WI38 (cell line): ENCODE measurements around the gene CDC123.
"Not testable (repeated sequence)": the region's sequence is repeated elsewhere in the genome, so short reads cannot be mapped to it uniquely, and the experiment has no call there.

Experiments
- H3K4me3 ChIP-seq: 2 replicates; pipeline ENCODE4 v1.5.1; 2011; ENCODE audit warnings: low read depth, mild to moderate bottlenecking, control low read depth, low read length
- CTCF ChIP-seq: IDR thresholded peaks from 2 replicates; pipeline ENCODE4 v1.5.1; 2012; ENCODE audit warnings: low read depth, mild to moderate bottlenecking, control low read depth, low read length

The CDC123 gene

DNA sequence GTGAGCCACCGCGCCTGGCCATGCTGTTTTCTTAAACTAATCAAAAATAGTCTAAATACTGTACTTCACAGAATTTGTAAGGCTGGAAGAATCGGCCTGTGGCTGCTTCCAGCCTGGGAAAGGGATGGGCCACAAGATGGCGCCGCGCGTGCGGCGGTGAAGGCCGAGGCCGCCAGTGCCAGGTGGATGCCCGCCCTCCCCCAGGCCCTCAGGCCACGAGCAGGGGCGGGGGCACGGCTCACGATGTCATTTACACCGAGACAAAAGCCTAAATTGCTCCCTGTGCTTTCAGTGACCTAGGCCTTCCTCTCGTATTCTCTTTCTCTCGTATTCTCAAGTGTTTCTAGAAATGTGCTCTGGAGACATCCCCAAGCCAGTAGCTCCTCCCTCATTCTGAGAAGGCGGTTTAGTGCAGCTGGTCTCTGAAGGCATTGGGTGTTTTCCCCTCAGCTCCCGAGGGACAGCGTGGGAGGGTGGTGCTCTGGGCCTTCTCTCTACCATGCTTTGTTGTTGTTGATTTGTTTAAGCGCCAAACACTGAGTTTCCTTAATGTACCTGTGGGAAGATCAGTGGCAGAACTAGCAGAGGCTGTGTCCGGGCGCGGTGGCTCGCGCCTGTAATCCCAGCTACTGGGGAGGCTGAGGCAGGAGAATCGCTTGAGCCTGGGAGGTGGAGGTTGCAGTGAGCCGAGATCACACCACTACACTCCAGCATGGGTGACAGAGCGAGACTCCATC lies 68.4 kb downstream of the CDC123 start:
- H3K4me3 ChIP-seq, result peak overlapping the region; percentile 47

DNA sequence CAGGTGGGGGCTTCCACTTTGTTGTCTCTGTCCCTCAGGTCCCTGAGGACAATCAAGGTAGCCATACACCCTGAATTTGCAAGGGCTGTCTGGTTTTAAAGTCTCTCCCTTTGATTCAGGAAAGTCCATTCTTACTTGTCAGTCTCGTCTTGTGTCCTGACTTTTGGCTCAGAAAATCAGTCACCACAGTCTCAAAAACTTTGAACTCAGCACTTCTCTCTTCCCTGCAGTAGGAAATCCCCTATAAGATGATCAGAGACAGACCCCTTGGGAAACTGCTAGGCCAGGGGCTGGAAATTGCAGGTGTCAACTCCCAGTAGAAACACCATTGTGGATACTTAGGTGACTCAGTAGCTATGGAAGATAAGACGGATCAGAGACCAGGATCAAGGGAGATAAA lies 73.1 kb downstream of the CDC123 start:
- H3K4me3 ChIP-seq, result no peak overlapping the region
- no peak for TF ChIP-seq CTCF

More for the DNA sequence above, 68.4 kb downstream of the CDC123 start:
- TF ChIP-seq CTCF, result peak; percentile 77

- H3K4me3 ChIP-seq, result no peak overlapping the region
- no peak for TF ChIP-seq CTCF
These were observed 75.2 kb downstream of the CDC123 start for GRCh38 chr10:12271210-12271540.

DNA sequence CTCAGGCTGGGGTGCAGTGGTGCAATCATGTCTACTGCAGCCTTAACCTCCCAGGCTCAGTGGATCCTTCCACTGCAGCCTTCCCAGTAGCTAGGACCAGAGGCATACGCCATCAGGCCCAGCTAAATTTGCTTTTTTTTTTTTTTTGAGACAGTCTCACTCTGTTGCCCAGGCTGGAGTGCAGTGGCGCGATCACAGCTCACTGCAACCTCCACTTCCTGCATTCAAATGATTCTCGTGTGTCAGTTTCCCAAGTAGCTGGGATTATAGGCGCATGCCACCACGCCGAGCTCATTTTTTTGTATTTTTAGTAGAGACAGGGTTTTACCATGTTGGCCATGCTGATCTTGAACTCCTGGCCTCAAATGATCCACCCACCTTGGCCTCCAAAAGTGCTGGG lies 81.9 kb downstream of the CDC123 start:
- not testable (repeated sequence) for H3K4me3 ChIP-seq

DNA sequence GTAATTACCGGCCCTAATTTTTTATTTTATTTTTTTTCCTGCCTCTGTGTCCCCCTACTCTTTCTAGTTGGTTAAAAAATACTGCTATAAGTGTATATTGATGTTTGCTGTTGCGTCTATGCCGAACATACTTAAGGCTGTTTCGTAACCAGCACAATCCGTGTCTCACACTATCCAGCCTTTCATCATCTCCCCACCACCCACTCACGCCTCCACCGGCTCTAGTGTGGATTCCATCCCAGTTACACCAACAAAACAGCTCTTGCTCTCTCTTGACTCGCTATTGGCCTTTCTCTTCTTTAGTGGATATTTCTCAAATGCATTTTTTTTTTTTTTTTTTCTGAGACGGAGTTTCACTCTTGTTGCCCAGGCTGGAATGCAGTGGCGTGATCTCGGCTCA lies 83.3 kb downstream of the CDC123 start:
- no peak overlapping the region for H3K4me3 ChIP-seq
- no peak for TF ChIP-seq CTCF

GRCh38 chr10:12287772-12288171 lies 91.8 kb downstream of the CDC123 start:
- H3K4me3 ChIP-seq, result no peak overlapping the region
- no peak for TF ChIP-seq CTCF

DNA sequence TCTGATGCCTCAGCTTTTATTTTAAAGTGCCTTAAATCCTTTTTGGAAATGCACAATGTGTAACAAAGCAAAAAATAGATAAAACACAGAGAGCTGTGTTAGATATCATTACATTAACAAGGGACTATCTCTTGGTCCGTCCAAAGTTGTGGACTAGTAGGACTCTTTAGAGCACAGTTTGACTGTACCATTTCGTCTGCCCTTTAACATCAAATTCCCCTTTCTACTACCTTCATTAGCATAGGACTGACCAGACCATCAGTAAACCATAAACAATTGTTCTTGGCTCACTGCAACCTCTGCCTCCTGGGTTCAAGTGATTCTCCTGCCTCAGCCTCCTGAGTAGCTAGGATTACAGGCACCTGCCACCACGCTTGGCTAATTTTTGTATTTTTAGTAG lies 101.8 kb downstream of the CDC123 start:
- H3K4me3 ChIP-seq, result not testable (repeated sequence)

DNA sequence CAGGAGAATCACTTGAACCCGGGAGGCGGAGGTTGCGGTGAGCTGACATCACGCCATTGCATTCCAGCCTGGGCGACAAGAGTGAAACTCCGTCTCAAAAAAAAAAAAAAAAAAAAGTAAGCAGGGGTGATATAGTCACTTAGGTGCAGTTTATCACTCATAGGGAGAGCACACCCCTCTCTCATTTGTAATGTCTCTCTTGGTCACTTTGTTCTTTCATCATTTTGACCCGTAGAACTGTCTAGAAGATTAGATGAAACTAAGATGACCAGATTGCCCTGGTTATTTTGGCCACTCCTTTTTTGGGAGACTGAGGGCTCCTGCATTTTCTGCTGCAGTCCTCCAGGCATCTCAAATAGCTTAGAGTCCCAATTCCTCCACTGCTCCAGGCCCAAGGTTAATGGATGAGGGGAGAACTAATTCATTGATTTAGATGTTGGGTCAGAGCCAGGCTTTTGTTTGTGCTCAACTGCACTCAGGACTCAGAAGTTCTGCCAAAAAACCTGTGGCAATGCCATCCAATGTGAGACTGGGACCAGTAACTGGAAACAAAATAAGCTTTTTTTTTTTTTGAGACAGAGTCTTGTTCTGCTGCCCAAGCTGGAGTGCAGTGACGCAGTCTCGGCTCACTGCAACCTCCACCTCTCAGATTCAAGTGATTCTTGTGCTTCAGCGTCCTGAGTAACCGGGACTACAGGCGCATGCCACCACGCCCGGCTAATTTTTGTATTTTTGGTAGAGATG lies 103.4 kb downstream of the CDC123 start:
- no peak for TF ChIP-seq CTCF
- H3K4me3 ChIP-seq, result no peak overlapping the region
